Uterus (tissue), 4 donors: Measurements from ENCODE around the gene IQSEC1. TPM values are rescaled to one million over a fixed set of nuclear protein-coding genes. Genes with fewer than 3 reads are reported as not detected.

ENCODE experiments used
- DNase-seq, 2 donors: peaks; one replicate each; pipeline ENCODE4 v3.0.0-alpha.2; 2019 to 2020
- H3K27ac ChIP-seq, 2 donors: fragments of 200-600 bp; sonication (generic); 1 replicate in 1 of 2; 2 replicates in 1 of 2; pipeline ENCODE4 v1.5.1; 2016 to 2018
- H3K27me3 ChIP-seq, 2 donors: fragments of 200-600 bp; sonication (generic); one replicate each; pipeline ENCODE4 v1.5.1; 2018 to 2019; ENCODE audit warnings: control low read depth in 1 of 2
- H3K36me3 ChIP-seq, 2 donors: fragments of 200-600 bp; sonication (generic); one replicate each; pipeline ENCODE4 v1.5.1; 2019; ENCODE audit warnings: control low read depth in 1 of 2
- H3K4me1 ChIP-seq, 2 donors: fragments of 200-600 bp; sonication (generic); one replicate each; pipeline ENCODE4 v1.5.1; 2018 to 2019; ENCODE audit warnings: control low read depth in 1 of 2
- H3K4me3 ChIP-seq, 2 donors: fragments of 200-600 bp; sonication (generic); 1 replicate in 1 of 2; 2 replicates in 1 of 2; pipeline ENCODE4 v1.5.1; 2018 to 2019; ENCODE audit warnings: mild to moderate bottlenecking in 1 of 2
- H3K9me3 ChIP-seq, 2 donors: fragments of 200-600 bp; sonication (generic); one replicate each; pipeline ENCODE4 v1.5.1; 2019; ENCODE audit warnings: control low read depth in 1 of 2
- CTCF ChIP-seq, 4 experiments: fragments of 200-600 bp in 2 of 4; fragments of 450-650 bp in 2 of 4; sonication (generic) in 2 of 4; IDR thresholded peaks; one replicate each; pipeline ENCODE4 v1.5.1; 2016 to 2019; ENCODE audit warnings: antibody characterized with exemption in 4 of 4, mild to moderate bottlenecking in 2 of 4, moderate library complexity in 1 of 4
- POLR2A ChIP-seq, 2 donors: fragments of 450-650 bp; IDR thresholded peaks; one replicate each; pipeline ENCODE4 v1.6.1; 2016; ENCODE audit warnings: antibody characterized with exemption in 2 of 2, mild to moderate bottlenecking in 1 of 2, moderate library complexity in 1 of 2
- intact Hi-C: fragments of 100-400 bp; cut with DNase I; formaldehyde crosslinking; loops from one replicate; pipeline ENCODE4 v1.15.1; 2023; ENCODE audit warnings: low total_unique reads
- total RNA-seq, 4 donors: library from RNA; depleted of rRNA in 3 of 4; stranded (reverse); fragments of >200 nt in 3 of 4; gene quantifications; one replicate each; pipeline versions ENCODE4 v1.1.0 to v1.2.4, GENCODE V29; 2014 to 2023
- donor health status: DM: yes; HTN: yes; CAD: no.

Gene IQSEC1
- total RNA-seq, 4 donors from 2014 or later: 17.9 to 61.4 (median 49.7) TPM

- no peaks in the 10 kb centered on the region for H3K36me3 ChIP-seq
- H3K4me1 ChIP-seq: no peaks in the 10 kb centered on the region
- TF ChIP-seq POLR2A (IDR thresholded peaks at IDR 0.05): no peak
- no peak for TF ChIP-seq CTCF (IDR thresholded peaks at IDR 0.05)
- no peaks in the 10 kb centered on the region for H3K9me3 ChIP-seq
- intact Hi-C loops: no loop called here
- no peak overlapping the region for H3K4me3 ChIP-seq
- no peak for DNase-seq
- H3K27me3 ChIP-seq: no peaks in the 10 kb centered on the region
- H3K27ac ChIP-seq: no peak overlapping the region
Measured at GRCh38 chr3:13037458-13038117, 35.6 kb downstream of the IQSEC1 start.

- Histone ChIP-seq H3K36me3 (no peaks in the 10 kb centered on the region), H3K27me3 (no peaks in the 10 kb centered on the region), H3K9me3 (no peaks in the 10 kb centered on the region), H3K4me1 (no peaks in the 10 kb centered on the region), H3K4me3 (no peak overlapping the region), H3K27ac (no peak overlapping the region)
- intact Hi-C loops: no loop called here
- no peak for TF ChIP-seq POLR2A (IDR thresholded peaks at IDR 0.05)
- no peak for TF ChIP-seq CTCF (IDR thresholded peaks at IDR 0.05)
- no peak for DNase-seq
Measured at GRCh38 chr3:13034861-13035260, 38.4 kb downstream of the IQSEC1 start.

- H3K9me3 ChIP-seq: no peaks in the 10 kb centered on the region
- no peak overlapping the region for H3K27ac ChIP-seq
- no peaks in the 10 kb centered on the region for H3K4me1 ChIP-seq
- H3K27me3 ChIP-seq: no peaks in the 10 kb centered on the region
- TF ChIP-seq POLR2A (IDR thresholded peaks at IDR 0.05) (no peak), CTCF (IDR thresholded peaks at IDR 0.05) (no peak)
- intact Hi-C loops: no loop called here
- no peaks in the 10 kb centered on the region for H3K36me3 ChIP-seq
- H3K4me3 ChIP-seq: no peak overlapping the region
- DNase-seq: no peak
Measured at GRCh38 chr3:13034109-13034800, 39.0 kb downstream of the IQSEC1 start.

GRCh38 chr3:13032206-13032605 lies 41.0 kb downstream of the IQSEC1 start:
- no peak for DNase-seq
- Histone ChIP-seq H3K4me1 (no peaks in the 10 kb centered on the region), H3K4me3 (no peak overlapping the region), H3K27ac (no peak overlapping the region), H3K36me3 (no peaks in the 10 kb centered on the region), H3K9me3 (no peaks in the 10 kb centered on the region), H3K27me3 (no peaks in the 10 kb centered on the region)
- no peak for TF ChIP-seq CTCF (IDR thresholded peaks at IDR 0.05)
- intact Hi-C loops: no loop called here

GRCh38 chr3:13031621-13032020 lies 41.6 kb downstream of the IQSEC1 start:
- intact Hi-C loops: no loop called here
- H3K9me3 ChIP-seq: no peaks in the 10 kb centered on the region
- no peaks in the 10 kb centered on the region for H3K4me1 ChIP-seq
- no peak overlapping the region for H3K27ac ChIP-seq
- TF ChIP-seq CTCF (IDR thresholded peaks at IDR 0.05) (no peak), POLR2A (IDR thresholded peaks at IDR 0.05) (no peak)
- DNase-seq: no peak
- no peaks in the 10 kb centered on the region for H3K27me3 ChIP-seq
- H3K36me3 ChIP-seq: no peaks in the 10 kb centered on the region
- H3K4me3 ChIP-seq: no peak overlapping the region
